Measurements from ENCODE around the gene GLYATL2. TPM values are rescaled to one million over a fixed set of nuclear protein-coding genes. Genes with fewer than 3 reads are reported as not detected.

The GLYATL2 gene
- total and polyA plus RNA-seq, 9 of the 15 experiments (the other 6 are each of a cell fraction or from before 2014, with no cell fraction given): not detected

GRCh38 chr11:58893899-58894298, 49.4 kb upstream of the GLYATL2 start:
- CTCF ChIA-PET (ENCODE audit: low intra/inter-chr PET ratio): no interaction called here
- in situ Hi-C loops (cut with MboI): no loop called here

GRCh38 chr11:58888579-58888978, 44.1 kb upstream of the GLYATL2 start:
- no peaks in the 10 kb centered on the region for H3K27me3 ChIP-seq (ENCODE audit: control insufficient read depth in 2 of 2, insufficient read depth in 2 of 2, low read length in 2 of 2)
- no peak overlapping the region for H3K9ac ChIP-seq (ENCODE audit: insufficient read depth in 1 of 2, low read depth in 2 of 2, low read length in 2 of 2)
- no peaks in the 10 kb centered on the region for H4K20me1 ChIP-seq (replicated peaks; ENCODE audit: control insufficient read depth, insufficient read depth, low read length)
- no peak overlapping the region for H3K4me2 ChIP-seq (ENCODE audit: insufficient read depth, low read length)
- no peaks in the 10 kb centered on the region for H3K9me1 ChIP-seq (ENCODE audit: control insufficient read depth, insufficient read depth, low read length)
- no peaks in the 10 kb centered on the region for H3K36me3 ChIP-seq (ENCODE audit: control insufficient read depth, insufficient read depth, low read length)
- H2AFZ ChIP-seq (ENCODE audit: low read depth, low read length): no peak overlapping the region
- FAIRE-seq: no peak
- no peaks in the 10 kb centered on the region for H3K9me3 ChIP-seq (replicated peaks; ENCODE audit: control insufficient read depth, insufficient read depth, low read depth, low read length)
- in situ Hi-C loops (cut with MboI): no loop called here
- TF ChIP-seq ZNF511 (CRISPR knock-in tag; IDR thresholded peaks at IDR 0.05) (no peak), CEBPG (CRISPR knock-in tag; IDR thresholded peaks at IDR 0.05) (no peak), CEBPG (tag; conservative IDR thresholded peaks at IDR 0.05 in 1 of 2, IDR thresholded peaks at IDR 0.05 in 1 of 2) (peak; percentile 66 to 80), NFXL1 (CRISPR knock-in tag; IDR thresholded peaks at IDR 0.05) (no peak), PHF21A (IDR thresholded peaks at IDR 0.05; ENCODE audit: borderline replicate concordance, low read depth) (no peak), THRA (IDR thresholded peaks at IDR 0.05) (no peak), ZNF830 (CRISPR knock-in tag; IDR thresholded peaks at IDR 0.05) (no peak), CEBPB (tag; IDR thresholded peaks at IDR 0.05) (peak; percentile 85), ZNF707 (CRISPR knock-in tag; conservative IDR thresholded peaks at IDR 0.05) (no peak), JUN (IDR thresholded peaks at IDR 0.05; ENCODE audit: borderline replicate concordance, low read depth, low read length) (no peak), JUN (CRISPR knock-in tag; IDR thresholded peaks at IDR 0.05; ENCODE audit: borderline replicate concordance) (no peak)
- DNase-seq (ENCODE audit: extremely low read depth in 1 of 4, low spot score in 3 of 4): no peak
- no peaks in the 10 kb centered on the region for H3K79me2 ChIP-seq (ENCODE audit: control insufficient read depth, insufficient read depth, low read length)
- CTCF ChIA-PET (ENCODE audit: low intra/inter-chr PET ratio): no interaction called here
- no TSS peak for BruUV-seq (replicated peaks)
- H3K4me1 ChIP-seq (replicated peaks in 1 of 2; ENCODE audit: control insufficient read depth in 2 of 2, insufficient read depth in 2 of 2, low read length in 2 of 2): no peaks in the 10 kb centered on the region
- intact Hi-C loops (cut with micrococcal nuclease): no loop called here
- no peak overlapping the region for H3K27ac ChIP-seq (ENCODE audit: extremely low read depth, low read depth, low read length)
- POLR2A ChIA-PET: no interaction called here
- ATAC-seq: no peak
- H3K4me3 ChIP-seq: no peak overlapping the region

More at GRCh38 chr11:58893899-58894298, 49.4 kb upstream of the GLYATL2 start:
- Histone ChIP-seq H3K4me3 (no peak overlapping the region), H3K9ac (ENCODE audit: insufficient read depth in 1 of 2, low read depth in 2 of 2, low read length in 2 of 2) (no peak overlapping the region), H3K79me2 (ENCODE audit: control insufficient read depth, insufficient read depth, low read length) (no peaks in the 10 kb centered on the region), H3K36me3 (ENCODE audit: control insufficient read depth, insufficient read depth, low read length) (no peaks in the 10 kb centered on the region), H3K27ac (ENCODE audit: extremely low read depth, low read depth, low read length) (no peak overlapping the region), H3K27me3 (ENCODE audit: control insufficient read depth in 2 of 2, insufficient read depth in 2 of 2, low read length in 2 of 2) (no peaks in the 10 kb centered on the region; a peak in 1 of 5 replicates), H3K4me2 (ENCODE audit: insufficient read depth, low read length) (no peak overlapping the region), H3K9me1 (ENCODE audit: control insufficient read depth, insufficient read depth, low read length) (no peaks in the 10 kb centered on the region), H3K4me1 (replicated peaks in 1 of 2; ENCODE audit: control insufficient read depth in 2 of 2, insufficient read depth in 2 of 2, low read length in 2 of 2) (no peaks in the 10 kb centered on the region), H2AFZ (ENCODE audit: low read depth, low read length) (no peak overlapping the region), H4K20me1 (replicated peaks; ENCODE audit: control insufficient read depth, insufficient read depth, low read length) (no peaks in the 10 kb centered on the region), H3K9me3 (replicated peaks; ENCODE audit: control insufficient read depth, insufficient read depth, low read depth, low read length) (no peaks in the 10 kb centered on the region)
- BruUV-seq (replicated peaks): no TSS peak
- POLR2A ChIA-PET: no interaction called here
- intact Hi-C loops (cut with micrococcal nuclease): no loop called here
- no peak for DNase-seq (ENCODE audit: extremely low read depth in 1 of 4, low spot score in 3 of 4)
- ATAC-seq: no peak
- TF ChIP-seq FOXJ2 (tag; IDR thresholded peaks at IDR 0.05) (no peak), ZNF311 (CRISPR knock-in tag; IDR thresholded peaks at IDR 0.05) (no peak), FOXA3 (CRISPR knock-in tag; conservative IDR thresholded peaks at IDR 0.05 in 1 of 2, IDR thresholded peaks at IDR 0.05 in 1 of 2) (no peak), ZFP30 (CRISPR knock-in tag; IDR thresholded peaks at IDR 0.05; ENCODE audit: borderline replicate concordance) (no peak)
- WGBS (ENCODE audit: insufficient coverage, low coverage, missing lambda C conversion rate): 0% methylated on average over 2 of the region's 2 CpGs
- no peak for FAIRE-seq

Measured in K562 (cell line).